WTC11 (cell line): ENCODE data around the gene ZER1. TPM values are rescaled to one million over a fixed set of nuclear protein-coding genes. Genes with fewer than 3 reads are reported as not detected.

Experiments
- CREB1 ChIP-seq: sonication (generic); formaldehyde crosslinking; IDR thresholded peaks from 2 replicates; pipeline ENCODE4 v1.8.0; 2023; ENCODE audit warnings: mild to moderate bottlenecking, missing genetic modification reagents
- ELF4 ChIP-seq: sonication (generic); formaldehyde crosslinking; IDR thresholded peaks from 2 replicates; pipeline ENCODE4 v1.8.1; 2022; ENCODE audit warnings: low read depth, mild to moderate bottlenecking, moderate library complexity, missing genetic modification reagents
- FOXP1 ChIP-seq: sonication (generic); formaldehyde crosslinking; IDR thresholded peaks from 2 replicates; pipeline ENCODE4 v1.8.0; 2022; ENCODE audit warnings: missing genetic modification reagents, mild to moderate bottlenecking, moderate library complexity, borderline replicate concordance
- JAZF1 ChIP-seq: fragments of 250-450 bp; sonication (Bioruptor Pico); IDR thresholded peaks from 2 replicates; pipeline ENCODE4 v1.9.0; 2021; ENCODE audit warnings: moderate library complexity, mild to moderate bottlenecking, inconsistent platforms
- MXD4 ChIP-seq: fragments of 250-450 bp; sonication (Bioruptor Pico); IDR thresholded peaks from 2 replicates; pipeline ENCODE4 v1.8.0; 2021; ENCODE audit warnings: mild to moderate bottlenecking, moderate library complexity, borderline replicate concordance
- NFE2L1 ChIP-seq: sonication (generic); formaldehyde crosslinking; IDR thresholded peaks from 2 replicates; pipeline ENCODE4 v1.8.1; 2023; ENCODE audit warnings: missing genetic modification reagents
- RORB ChIP-seq: fragments of 250-450 bp; sonication (Bioruptor Pico); IDR thresholded peaks from 2 replicates; pipeline ENCODE4 v1.9.0; 2021; ENCODE audit warnings: mild to moderate bottlenecking
- SMAD4 ChIP-seq: sonication (generic); formaldehyde crosslinking; IDR thresholded peaks from 2 replicates; pipeline ENCODE4 v1.8.0; 2022; ENCODE audit warnings: mild to moderate bottlenecking, missing genetic modification reagents
- ZBTB21 ChIP-seq: sonication (generic); formaldehyde crosslinking; IDR thresholded peaks from 2 replicates; pipeline ENCODE4 v1.8.1; 2023; ENCODE audit warnings: mild to moderate bottlenecking, missing genetic modification reagents, borderline replicate concordance
- ZNF121 ChIP-seq: sonication (generic); formaldehyde crosslinking; IDR thresholded peaks from 2 replicates; pipeline ENCODE4 v1.8.0; 2023; ENCODE audit warnings: missing genetic modification reagents
- ZNF219 ChIP-seq: sonication (generic); formaldehyde crosslinking; IDR thresholded peaks from 2 replicates; pipeline ENCODE4 v1.8.0; 2023; ENCODE audit warnings: missing genetic modification reagents, mild to moderate bottlenecking, borderline replicate concordance
- ZNF263 ChIP-seq: sonication (generic); formaldehyde crosslinking; IDR thresholded peaks from 2 replicates; pipeline ENCODE4 v1.8.1; 2022; ENCODE audit warnings: low read depth, mild to moderate bottlenecking, moderate library complexity, missing genetic modification reagents
- total RNA-seq: library from RNA; stranded (reverse); gene quantifications from 3 replicates; pipeline ENCODE4 v1.2.3, GENCODE V29; 2021
- TF ChIP-seq, protein P1 (sequence below): fragments of 250-450 bp; sonication (Bioruptor Pico); conservative IDR thresholded peaks from 2 replicates; pipeline ENCODE4 v1.9.0; 2021; ENCODE audit warnings: mild to moderate bottlenecking
- TF ChIP-seq, protein P2 (sequence below): sonication (generic); formaldehyde crosslinking; IDR thresholded peaks from 2 replicates; pipeline ENCODE4 v1.8.1; 2023; ENCODE audit warnings: mild to moderate bottlenecking, missing genetic modification reagents, moderate library complexity
- TF ChIP-seq, protein P3 (sequence below): fragments of 250-450 bp; sonication (Bioruptor Pico); IDR thresholded peaks from 2 replicates; pipeline ENCODE4 v1.9.0; 2021; ENCODE audit warnings: moderate library complexity, mild to moderate bottlenecking, inconsistent platforms, borderline replicate concordance
- TF ChIP-seq, protein P4 (sequence below): sonication (generic); formaldehyde crosslinking; IDR thresholded peaks from 2 replicates; pipeline ENCODE4 v1.8.0; 2022; ENCODE audit warnings: mild to moderate bottlenecking, missing genetic modification reagents
- TF ChIP-seq, protein P5 (sequence below): sonication (generic); formaldehyde crosslinking; conservative IDR thresholded peaks from 2 replicates; pipeline ENCODE4 v1.8.1; 2023; ENCODE audit warnings: mild to moderate bottlenecking, low read depth, missing genetic modification reagents, moderate library complexity
- TF ChIP-seq, protein P6 (sequence below): sonication (generic); formaldehyde crosslinking; IDR thresholded peaks from 2 replicates; pipeline ENCODE4 v1.8.0; 2023; ENCODE audit warnings: mild to moderate bottlenecking, missing genetic modification reagents
- TF ChIP-seq, protein P7 (sequence below): sonication (generic); formaldehyde crosslinking; IDR thresholded peaks from 2 replicates; pipeline ENCODE4 v1.8.1; 2022; ENCODE audit warnings: mild to moderate bottlenecking, moderate library complexity, missing genetic modification reagents
- TF ChIP-seq, protein P8 (sequence below): fragments of 250-450 bp; sonication (Bioruptor Pico); IDR thresholded peaks from 2 replicates; pipeline ENCODE4 v1.9.0; 2021; ENCODE audit warnings: mild to moderate bottlenecking
- TF ChIP-seq, protein P9 (sequence below): sonication (generic); formaldehyde crosslinking; IDR thresholded peaks from 2 replicates; pipeline ENCODE4 v1.8.1; 2022; ENCODE audit warnings: low read depth, mild to moderate bottlenecking, moderate library complexity, missing genetic modification reagents, borderline replicate concordance
- TF ChIP-seq, protein P10 (sequence below): sonication (generic); formaldehyde crosslinking; IDR thresholded peaks from 2 replicates; pipeline ENCODE4 v1.8.1; 2023; ENCODE audit warnings: mild to moderate bottlenecking, moderate library complexity, missing genetic modification reagents

The ZER1 gene
- total RNA-seq, 1 experiment from 2014 or later, result 23.8 TPM

DNA sequence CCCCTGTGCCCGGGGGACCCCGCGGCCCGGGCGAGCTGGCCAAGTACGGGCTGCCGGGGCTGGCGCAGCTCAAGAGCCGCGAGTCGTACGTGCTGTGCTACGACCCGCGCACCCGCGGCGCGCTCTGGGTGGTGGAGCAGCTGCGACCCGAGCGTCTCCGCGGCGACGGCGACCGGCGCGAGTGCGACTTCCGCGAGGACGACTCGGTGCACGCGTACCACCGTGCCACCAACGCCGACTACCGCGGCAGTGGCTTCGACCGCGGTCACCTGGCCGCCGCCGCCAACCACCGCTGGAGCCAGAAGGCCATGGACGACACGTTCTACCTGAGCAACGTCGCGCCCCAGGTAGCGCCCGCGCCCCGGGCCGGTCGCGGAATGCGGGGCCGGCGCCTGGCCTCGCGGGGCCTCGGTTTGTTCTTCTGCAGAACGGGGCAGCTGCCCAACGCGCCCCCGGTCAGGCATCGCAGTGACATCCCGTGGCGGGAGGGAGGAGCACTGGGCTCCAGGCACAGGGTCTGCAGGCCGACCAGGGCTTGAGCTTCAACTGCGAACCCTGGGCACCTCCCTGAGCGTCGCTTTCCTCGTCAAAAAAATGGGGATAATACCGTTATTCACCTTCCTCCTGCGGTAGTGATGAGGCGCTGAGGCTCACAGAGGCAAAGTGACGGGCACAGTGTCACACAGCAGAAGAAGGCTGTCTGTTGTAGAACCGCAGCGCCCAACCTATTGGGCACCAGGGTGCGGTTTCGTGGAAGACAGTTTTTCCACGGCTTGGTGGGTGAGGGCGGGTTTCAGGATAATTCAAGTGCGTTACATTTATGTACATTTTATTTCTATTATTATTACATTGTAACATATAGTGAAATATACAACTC is 47.4 kb upstream of the ZER1 start (continued):
- TF ChIP-seq, protein P1, sequence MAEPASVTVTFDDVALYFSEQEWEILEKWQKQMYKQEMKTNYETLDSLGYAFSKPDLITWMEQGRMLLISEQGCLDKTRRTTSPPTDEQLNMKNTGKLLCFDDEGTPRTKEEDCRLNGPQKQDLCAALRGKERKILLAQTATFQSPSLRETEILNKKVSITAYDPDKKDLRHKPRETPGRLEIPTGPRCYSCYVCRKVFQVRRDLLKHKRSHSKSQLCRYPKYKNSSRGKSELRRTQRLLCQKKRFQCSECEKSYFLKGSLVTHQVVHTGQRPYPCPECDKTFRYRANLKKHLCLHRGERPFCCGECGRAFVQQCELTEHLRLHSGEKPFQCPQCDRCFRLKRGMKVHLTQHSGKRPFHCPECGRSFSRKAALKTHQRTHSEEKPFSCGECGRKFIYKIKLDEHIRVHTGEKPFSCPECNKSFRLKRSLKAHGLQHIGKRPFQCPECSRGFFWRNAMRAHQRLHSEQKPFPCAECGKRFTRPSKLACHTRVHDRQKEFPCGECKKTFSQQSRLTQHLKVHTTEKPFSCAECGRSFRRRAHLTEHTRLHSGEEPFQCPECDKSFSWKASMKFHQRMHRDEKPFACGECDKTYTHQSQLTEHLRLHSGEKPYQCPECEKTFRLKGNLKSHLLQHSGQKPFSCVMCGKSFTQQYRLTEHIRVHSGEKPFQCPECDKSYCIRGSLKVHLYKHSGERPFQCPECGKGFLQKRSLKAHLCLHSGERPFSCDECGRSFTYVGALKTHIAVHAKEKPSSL (CRISPR knock-in tag), result no peak
- TF ChIP-seq, protein P2, sequence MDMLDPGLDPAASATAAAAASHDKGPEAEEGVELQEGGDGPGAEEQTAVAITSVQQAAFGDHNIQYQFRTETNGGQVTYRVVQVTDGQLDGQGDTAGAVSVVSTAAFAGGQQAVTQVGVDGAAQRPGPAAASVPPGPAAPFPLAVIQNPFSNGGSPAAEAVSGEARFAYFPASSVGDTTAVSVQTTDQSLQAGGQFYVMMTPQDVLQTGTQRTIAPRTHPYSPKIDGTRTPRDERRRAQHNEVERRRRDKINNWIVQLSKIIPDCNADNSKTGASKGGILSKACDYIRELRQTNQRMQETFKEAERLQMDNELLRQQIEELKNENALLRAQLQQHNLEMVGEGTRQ (CRISPR knock-in tag), result no peak
- TF ChIP-seq RORB (CRISPR knock-in tag) (no peak), ZBTB21 (CRISPR knock-in tag) (no peak), JAZF1 (CRISPR knock-in tag) (no peak), ZNF219 (CRISPR knock-in tag) (no peak), ZNF121 (CRISPR knock-in tag) (no peak; the same call in 1 of the 2 replicates), ZNF263 (CRISPR knock-in tag) (no peak; the same call in 1 of the 2 replicates), FOXP1 (CRISPR knock-in tag) (peak; percentile 91; the same call in 1 of the 2 replicates), SMAD4 (CRISPR knock-in tag) (no peak), ELF4 (no peak), CREB1 (CRISPR knock-in tag) (peak; percentile 72; the same call in 1 of the 2 replicates), NFE2L1 (CRISPR knock-in tag) (peak; percentile 78; the same call in 1 of the 2 replicates), MXD4 (no peak)
- TF ChIP-seq, protein P3, sequence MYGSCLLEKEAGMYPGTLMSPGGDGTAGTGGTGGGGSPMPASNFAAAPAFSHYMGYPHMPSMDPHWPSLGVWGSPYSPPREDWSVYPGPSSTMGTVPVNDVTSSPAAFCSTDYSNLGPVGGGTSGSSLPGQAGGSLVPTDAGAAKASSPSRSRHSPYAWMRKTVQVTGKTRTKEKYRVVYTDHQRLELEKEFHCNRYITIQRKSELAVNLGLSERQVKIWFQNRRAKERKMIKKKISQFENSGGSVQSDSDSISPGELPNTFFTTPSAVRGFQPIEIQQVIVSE, result no peak
- TF ChIP-seq, protein P4, sequence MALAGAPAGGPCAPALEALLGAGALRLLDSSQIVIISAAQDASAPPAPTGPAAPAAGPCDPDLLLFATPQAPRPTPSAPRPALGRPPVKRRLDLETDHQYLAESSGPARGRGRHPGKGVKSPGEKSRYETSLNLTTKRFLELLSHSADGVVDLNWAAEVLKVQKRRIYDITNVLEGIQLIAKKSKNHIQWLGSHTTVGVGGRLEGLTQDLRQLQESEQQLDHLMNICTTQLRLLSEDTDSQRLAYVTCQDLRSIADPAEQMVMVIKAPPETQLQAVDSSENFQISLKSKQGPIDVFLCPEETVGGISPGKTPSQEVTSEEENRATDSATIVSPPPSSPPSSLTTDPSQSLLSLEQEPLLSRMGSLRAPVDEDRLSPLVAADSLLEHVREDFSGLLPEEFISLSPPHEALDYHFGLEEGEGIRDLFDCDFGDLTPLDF, result peak; percentile 66; the same call in 1 of the 2 replicates
- TF ChIP-seq, protein P5, sequence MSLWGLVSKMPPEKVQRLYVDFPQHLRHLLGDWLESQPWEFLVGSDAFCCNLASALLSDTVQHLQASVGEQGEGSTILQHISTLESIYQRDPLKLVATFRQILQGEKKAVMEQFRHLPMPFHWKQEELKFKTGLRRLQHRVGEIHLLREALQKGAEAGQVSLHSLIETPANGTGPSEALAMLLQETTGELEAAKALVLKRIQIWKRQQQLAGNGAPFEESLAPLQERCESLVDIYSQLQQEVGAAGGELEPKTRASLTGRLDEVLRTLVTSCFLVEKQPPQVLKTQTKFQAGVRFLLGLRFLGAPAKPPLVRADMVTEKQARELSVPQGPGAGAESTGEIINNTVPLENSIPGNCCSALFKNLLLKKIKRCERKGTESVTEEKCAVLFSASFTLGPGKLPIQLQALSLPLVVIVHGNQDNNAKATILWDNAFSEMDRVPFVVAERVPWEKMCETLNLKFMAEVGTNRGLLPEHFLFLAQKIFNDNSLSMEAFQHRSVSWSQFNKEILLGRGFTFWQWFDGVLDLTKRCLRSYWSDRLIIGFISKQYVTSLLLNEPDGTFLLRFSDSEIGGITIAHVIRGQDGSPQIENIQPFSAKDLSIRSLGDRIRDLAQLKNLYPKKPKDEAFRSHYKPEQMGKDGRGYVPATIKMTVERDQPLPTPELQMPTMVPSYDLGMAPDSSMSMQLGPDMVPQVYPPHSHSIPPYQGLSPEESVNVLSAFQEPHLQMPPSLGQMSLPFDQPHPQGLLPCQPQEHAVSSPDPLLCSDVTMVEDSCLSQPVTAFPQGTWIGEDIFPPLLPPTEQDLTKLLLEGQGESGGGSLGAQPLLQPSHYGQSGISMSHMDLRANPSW (CRISPR knock-in tag), result no peak
- TF ChIP-seq, protein P6, sequence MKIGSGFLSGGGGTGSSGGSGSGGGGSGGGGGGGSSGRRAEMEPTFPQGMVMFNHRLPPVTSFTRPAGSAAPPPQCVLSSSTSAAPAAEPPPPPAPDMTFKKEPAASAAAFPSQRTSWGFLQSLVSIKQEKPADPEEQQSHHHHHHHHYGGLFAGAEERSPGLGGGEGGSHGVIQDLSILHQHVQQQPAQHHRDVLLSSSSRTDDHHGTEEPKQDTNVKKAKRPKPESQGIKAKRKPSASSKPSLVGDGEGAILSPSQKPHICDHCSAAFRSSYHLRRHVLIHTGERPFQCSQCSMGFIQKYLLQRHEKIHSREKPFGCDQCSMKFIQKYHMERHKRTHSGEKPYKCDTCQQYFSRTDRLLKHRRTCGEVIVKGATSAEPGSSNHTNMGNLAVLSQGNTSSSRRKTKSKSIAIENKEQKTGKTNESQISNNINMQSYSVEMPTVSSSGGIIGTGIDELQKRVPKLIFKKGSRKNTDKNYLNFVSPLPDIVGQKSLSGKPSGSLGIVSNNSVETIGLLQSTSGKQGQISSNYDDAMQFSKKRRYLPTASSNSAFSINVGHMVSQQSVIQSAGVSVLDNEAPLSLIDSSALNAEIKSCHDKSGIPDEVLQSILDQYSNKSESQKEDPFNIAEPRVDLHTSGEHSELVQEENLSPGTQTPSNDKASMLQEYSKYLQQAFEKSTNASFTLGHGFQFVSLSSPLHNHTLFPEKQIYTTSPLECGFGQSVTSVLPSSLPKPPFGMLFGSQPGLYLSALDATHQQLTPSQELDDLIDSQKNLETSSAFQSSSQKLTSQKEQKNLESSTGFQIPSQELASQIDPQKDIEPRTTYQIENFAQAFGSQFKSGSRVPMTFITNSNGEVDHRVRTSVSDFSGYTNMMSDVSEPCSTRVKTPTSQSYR, result no peak
- TF ChIP-seq, protein P7, sequence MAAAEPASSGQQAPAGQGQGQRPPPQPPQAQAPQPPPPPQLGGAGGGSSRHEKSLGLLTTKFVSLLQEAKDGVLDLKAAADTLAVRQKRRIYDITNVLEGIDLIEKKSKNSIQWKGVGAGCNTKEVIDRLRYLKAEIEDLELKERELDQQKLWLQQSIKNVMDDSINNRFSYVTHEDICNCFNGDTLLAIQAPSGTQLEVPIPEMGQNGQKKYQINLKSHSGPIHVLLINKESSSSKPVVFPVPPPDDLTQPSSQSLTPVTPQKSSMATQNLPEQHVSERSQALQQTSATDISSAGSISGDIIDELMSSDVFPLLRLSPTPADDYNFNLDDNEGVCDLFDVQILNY (CRISPR knock-in tag), result 0 out of 2 replicates have a peak, but pooled peaks have one; percentile 72
- TF ChIP-seq, protein P8, sequence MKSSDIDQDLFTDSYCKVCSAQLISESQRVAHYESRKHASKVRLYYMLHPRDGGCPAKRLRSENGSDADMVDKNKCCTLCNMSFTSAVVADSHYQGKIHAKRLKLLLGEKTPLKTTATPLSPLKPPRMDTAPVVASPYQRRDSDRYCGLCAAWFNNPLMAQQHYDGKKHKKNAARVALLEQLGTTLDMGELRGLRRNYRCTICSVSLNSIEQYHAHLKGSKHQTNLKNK, result no peak
- TF ChIP-seq, protein P9, sequence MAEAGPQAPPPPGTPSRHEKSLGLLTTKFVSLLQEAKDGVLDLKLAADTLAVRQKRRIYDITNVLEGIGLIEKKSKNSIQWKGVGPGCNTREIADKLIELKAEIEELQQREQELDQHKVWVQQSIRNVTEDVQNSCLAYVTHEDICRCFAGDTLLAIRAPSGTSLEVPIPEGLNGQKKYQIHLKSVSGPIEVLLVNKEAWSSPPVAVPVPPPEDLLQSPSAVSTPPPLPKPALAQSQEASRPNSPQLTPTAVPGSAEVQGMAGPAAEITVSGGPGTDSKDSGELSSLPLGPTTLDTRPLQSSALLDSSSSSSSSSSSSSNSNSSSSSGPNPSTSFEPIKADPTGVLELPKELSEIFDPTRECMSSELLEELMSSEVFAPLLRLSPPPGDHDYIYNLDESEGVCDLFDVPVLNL (CRISPR knock-in tag), result peak; percentile 69; the same call in 1 of the 2 replicates
- TF ChIP-seq, protein P10, sequence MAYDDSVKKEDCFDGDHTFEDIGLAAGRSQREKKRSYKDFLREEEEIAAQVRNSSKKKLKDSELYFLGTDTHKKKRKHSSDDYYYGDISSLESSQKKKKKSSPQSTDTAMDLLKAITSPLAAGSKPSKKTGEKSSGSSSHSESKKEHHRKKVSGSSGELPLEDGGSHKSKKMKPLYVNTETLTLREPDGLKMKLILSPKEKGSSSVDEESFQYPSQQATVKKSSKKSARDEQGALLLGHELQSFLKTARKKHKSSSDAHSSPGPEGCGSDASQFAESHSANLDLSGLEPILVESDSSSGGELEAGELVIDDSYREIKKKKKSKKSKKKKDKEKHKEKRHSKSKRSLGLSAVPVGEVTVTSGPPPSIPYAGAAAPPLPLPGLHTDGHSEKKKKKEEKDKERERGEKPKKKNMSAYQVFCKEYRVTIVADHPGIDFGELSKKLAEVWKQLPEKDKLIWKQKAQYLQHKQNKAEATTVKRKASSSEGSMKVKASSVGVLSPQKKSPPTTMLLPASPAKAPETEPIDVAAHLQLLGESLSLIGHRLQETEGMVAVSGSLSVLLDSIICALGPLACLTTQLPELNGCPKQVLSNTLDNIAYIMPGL (CRISPR knock-in tag), result peak; percentile 91; the same call in 1 of the 2 replicates
